HG03097 (cell line): Measurements from ENCODE around the gene CCDC154.
A peak's percentile ranks its signal among the peaks of the same experiment; 100 is the strongest.

Experiments used
- ATAC-seq: cut with Tn5 transposase; IDR thresholded peaks from one replicate; pipeline ENCODE4 v1.9.1; 2021; ENCODE audit not compliant: unreplicated experiment, low FRiP score

The CCDC154 gene

GRCh38 chr16:1425616-1426370 lies 18.6 kb downstream of the CCDC154 start:
- no peak for ATAC-seq

- no peak for ATAC-seq
These were observed 20.3 kb downstream of the CCDC154 start for GRCh38 chr16:1424028-1424427.

- ATAC-seq = no peak
These were observed 22.3 kb downstream of the CCDC154 start for GRCh38 chr16:1422076-1422475.

DNA sequence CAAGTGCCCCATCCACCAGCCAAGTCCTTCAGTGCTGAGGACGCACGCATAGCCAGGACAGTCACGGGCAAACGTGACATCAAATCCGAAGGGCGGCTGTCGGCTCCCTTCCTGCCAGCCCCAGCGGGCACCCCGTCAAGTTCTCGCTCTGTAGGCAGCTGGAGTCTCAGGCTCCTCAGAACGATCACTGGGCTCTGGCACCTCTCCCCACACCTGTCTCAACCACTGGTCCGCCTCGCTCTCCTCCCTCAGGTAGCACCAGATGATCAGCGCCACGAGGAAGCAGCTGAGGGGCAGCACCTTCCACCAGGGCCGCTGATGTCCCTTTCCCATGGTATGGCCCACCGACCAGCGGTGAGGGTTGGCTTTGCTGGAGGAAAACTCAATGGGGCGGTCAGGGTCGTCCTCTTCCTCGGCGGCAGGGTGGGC lies 24.2 kb downstream of the CCDC154 start:
- ATAC-seq = peak; percentile 3

GRCh38 chr16:1416521-1416941 lies 27.8 kb downstream of the CCDC154 start:
- no peak for ATAC-seq

GRCh38 chr16:1414532-1415260 lies 29.7 kb downstream of the CCDC154 start, which contains the start of gene UNKL:
Gene UNKL (minus strand): TSS chr16:1414704. CDS start chr16:1414691, 13 bp downstream.
- no peak for ATAC-seq

DNA sequence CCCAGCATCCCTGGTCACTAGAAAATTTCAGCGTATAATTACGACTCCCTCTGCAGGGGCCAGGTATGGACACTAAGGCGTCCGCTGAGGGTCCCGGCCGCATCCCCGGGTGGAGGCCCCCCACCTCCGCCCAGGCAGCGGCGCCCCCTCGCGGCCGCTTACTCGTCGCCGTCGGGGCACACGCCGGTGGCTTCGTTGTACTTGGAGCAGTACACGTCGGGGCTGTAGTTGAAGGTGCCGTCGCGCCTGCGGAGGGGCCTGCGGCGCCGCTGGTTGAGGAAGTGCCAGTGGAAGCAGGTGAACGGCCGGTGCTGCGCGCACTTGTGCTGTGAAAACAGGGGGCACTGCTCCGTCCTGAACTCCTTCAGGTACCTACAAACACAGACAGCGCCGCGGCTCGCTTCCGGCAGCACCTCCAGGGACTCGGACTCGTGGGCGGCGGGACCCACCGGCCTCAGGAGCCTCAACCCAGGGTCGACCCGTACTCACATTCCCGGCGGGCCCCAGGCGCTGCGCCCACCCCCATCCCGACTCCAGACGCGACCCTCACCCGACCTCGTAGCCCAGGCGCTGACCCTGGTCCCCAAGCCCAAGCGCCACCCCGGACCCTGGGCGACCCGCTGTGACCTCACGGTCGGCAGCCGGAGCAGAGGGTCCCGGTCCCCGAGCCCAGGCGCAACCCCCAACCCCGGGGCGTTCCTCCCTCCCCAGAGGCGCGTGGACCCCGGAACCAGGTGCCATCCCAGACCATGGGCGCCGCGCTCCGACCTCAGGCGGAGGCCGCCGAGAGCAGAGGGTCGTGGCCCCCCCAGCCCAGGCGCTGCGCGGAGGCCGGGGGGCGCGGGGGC lies 30.4 kb downstream of the CCDC154 start:
- no peak for ATAC-seq

GRCh38 chr16:1412847-1413246 lies 31.5 kb downstream of the CCDC154 start:
- no peak for ATAC-seq

DNA sequence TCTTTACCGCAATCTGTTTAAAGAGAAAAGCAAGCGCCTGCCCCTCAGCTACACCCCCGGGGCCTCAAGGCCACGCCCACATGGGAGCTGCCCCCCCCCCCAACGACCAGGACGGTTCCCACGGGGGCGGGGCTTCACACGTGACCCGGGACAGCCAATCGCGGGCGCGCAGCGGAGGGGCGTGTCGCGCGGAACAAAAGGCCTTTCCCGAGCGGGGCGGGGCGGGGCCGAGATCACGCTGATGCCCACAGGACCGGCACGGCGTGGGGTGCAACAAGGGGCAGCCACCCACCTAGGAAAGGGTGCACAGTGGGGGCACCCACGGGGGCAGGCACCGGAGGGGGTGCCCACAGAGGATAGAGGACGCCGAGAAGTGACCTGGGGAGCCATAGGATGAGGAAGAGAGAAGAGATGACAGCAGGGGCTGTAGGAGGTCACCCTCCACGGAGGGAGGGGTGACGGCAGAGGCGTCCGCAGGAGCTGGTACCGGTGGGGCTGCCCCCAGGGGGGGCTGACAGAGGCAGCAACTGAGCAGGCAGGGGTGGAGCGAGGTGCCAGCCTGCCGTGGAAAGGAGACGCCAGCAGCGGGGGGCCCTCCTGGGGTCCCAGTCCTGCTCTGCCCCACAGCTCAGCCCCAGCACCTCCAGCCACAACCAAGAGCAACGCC lies 36.1 kb downstream of the CCDC154 start:
- peak; percentile 76 for ATAC-seq

DNA sequence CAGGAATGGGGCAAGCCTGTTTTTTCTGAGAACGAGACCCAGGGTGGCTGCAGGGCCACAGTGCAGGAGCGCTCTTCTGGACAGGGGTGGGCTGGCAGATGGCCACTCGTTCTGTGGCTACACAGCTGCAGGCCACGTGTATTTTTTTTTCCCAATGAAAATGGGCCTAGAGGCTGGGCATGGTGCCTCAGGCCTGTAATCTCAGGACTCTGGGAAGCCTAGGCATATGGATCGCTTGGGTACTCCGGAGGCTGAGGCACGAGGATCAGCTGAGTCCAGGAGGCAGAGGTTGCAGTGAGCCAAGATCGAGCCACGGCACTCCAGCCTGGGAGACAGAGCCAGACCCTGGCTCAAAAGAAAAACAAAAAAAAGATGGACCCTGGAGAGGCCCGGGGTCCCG lies 36.6 kb downstream of the CCDC154 start:
- ATAC-seq = no peak

- no peak for ATAC-seq
These were observed 40.6 kb downstream of the CCDC154 start for GRCh38 chr16:1403733-1404132.

DNA sequence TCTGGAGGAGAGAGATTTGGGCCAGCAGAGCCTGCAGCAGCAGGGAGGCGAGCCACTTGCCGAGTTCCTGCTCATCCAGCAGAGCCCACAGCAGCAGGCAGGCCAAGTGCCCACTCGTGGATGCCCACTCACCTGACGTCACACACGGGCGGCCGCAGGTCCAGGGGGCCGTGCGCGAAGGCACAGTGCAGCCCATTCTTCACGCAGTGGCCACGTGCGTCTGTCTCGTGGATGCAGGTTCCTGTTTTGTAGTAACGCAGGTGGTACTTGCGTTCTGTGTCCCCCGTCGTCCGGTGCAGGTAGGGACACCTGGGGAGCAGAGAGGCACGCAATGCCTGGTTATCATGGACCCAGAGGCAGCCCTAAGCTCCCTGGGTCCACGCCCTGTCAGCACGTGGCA lies 41.3 kb downstream of the CCDC154 start:
- ATAC-seq = no peak

DNA sequence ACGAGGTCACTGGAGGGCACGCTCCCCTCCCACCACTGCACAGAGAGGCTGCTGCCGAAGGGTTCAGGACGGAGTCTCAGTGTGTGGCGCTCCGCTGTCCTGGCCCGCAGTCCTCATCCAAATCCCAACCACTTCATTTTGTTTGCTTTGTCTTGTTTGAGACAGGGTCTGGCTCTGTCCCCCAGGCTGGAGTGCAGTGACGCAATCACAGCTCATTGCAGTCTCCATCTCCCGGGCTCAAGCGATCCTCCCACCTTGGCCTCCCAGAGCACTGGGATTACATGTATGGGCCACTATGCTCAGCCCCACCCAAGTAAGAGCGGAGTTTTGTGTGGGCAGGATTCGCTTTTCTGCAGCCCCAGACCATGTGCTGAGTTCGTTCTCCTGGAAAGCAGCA lies 42.6 kb downstream of the CCDC154 start:
- no peak for ATAC-seq

DNA sequence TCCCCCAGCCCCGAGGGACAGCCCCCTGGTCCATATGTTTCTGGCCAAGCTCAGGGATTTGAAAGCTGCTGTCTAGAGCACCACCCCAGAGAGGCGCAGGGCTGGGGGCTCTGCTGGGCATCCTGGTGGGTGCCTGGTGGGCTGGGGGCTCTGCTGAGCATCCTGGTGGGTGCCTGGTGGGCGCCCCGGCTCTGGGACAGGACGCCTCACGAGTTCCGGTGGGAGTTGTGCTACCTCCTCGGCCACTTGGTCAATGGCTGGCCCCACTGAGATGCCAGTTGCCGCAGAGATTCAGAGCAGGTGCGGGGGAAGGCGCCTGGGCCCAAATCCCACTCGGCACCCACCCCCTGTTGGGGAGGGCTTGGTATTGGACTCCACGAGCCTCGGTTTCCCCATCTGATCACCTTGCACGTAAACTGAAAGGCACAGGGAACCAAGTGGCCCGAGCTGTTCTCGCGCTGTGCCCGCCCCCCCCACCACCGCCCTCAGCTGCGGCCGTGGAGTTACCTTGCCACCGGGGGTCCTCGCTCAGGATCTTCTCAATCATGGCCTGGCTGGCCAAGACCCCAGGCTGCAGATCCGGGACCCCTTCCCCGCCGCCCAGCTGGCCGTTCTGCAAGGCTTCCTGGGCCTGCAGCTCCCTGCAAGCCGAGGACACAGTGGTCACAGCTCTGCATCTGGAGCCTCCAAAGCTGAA lies 43.1 kb downstream of the CCDC154 start:
- ATAC-seq = no peak

- ATAC-seq = no peak
These were observed 45.4 kb downstream of the CCDC154 start for GRCh38 chr16:1398826-1399581.

GRCh38 chr16:1398351-1398750 lies 46.0 kb downstream of the CCDC154 start:
- ATAC-seq = no peak

DNA sequence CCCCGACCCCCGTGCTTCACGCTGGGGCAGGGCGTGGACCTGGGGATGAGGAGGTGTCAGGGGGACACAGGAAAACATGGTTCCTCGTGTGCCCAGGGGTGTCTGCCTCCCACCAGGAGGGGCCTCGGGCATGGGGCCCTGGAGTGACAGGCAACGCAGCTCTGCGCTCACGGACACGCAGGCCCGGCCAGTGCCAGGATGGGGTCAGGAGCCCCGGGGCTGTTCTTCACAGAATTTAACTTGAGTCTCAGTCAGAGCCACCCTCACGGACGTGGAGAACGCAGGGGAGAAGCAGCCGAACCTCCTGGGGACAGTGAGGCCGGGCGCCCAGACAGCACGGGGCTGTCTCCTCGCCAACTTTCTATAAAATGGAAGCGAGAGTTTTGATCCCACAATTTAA lies 46.6 kb downstream of the CCDC154 start:
- ATAC-seq = no peak

GRCh38 chr16:1395444-1396031 lies 48.8 kb downstream of the CCDC154 start:
- ATAC-seq = no peak
